SIG-M5 (cell line): Measurements from ENCODE around the gene NOVA1.

Experiments
- DNase-seq: peaks from one replicate; lab custom pipeline; 2025; lab: John Stamatoyannopoulos, UW

NOVA1 gene

GRCh38 chr14:26593357-26593756 is 4.5 kb downstream of the NOVA1 start:
- DNase-seq, result no peak

GRCh38 chr14:26589925-26590324 is 7.9 kb downstream of the NOVA1 start:
- DNase-seq, result no peak

GRCh38 chr14:26577711-26578110 is 20.1 kb downstream of the NOVA1 start:
- DNase-seq, result no peak

GRCh38 chr14:26554069-26554772 is 43.6 kb downstream of the NOVA1 start:
- DNase-seq, result no peak

- no peak for DNase-seq
These were observed 48.3 kb downstream of the NOVA1 start for GRCh38 chr14:26549571-26549970.

- DNase-seq, result no peak
These were observed 49.4 kb downstream of the NOVA1 start for GRCh38 chr14:26548406-26548805.

- DNase-seq, result no peak
These were observed 59.7 kb downstream of the NOVA1 start for GRCh38 chr14:26538176-26538575.

GRCh38 chr14:26531894-26532293 is 65.9 kb downstream of the NOVA1 start:
- no peak for DNase-seq

- DNase-seq, result no peak
These were observed 69.2 kb downstream of the NOVA1 start for GRCh38 chr14:26528415-26529182.

GRCh38 chr14:26527095-26527494 is 70.7 kb downstream of the NOVA1 start:
- no peak for DNase-seq

GRCh38 chr14:26526137-26526536 is 71.7 kb downstream of the NOVA1 start:
- no peak for DNase-seq

- DNase-seq, result no peak
These were observed 72.7 kb downstream of the NOVA1 start for GRCh38 chr14:26525085-26525484.

GRCh38 chr14:26522967-26523366 is 74.9 kb downstream of the NOVA1 start:
- DNase-seq, result no peak

GRCh38 chr14:26517771-26518170 is 80.1 kb downstream of the NOVA1 start:
- DNase-seq, result no peak

GRCh38 chr14:26500028-26500427 is 97.8 kb downstream of the NOVA1 start:
- DNase-seq, result no peak

- no peak for DNase-seq
These were observed 98.3 kb downstream of the NOVA1 start for GRCh38 chr14:26499546-26499945.

GRCh38 chr14:26486922-26487321 is 110.9 kb downstream of the NOVA1 start:
- no peak for DNase-seq

- no peak for DNase-seq
These were observed 113.3 kb downstream of the NOVA1 start for GRCh38 chr14:26484562-26484961.

GRCh38 chr14:26478967-26479366 is 118.9 kb downstream of the NOVA1 start:
- DNase-seq, result no peak

GRCh38 chr14:26466862-26467261 is 131.0 kb downstream of the NOVA1 start:
- no peak for DNase-seq

GRCh38 chr14:26463136-26463535 is 134.7 kb downstream of the NOVA1 start:
- DNase-seq, result no peak

GRCh38 chr14:26454105-26454504 is 143.7 kb downstream of the NOVA1 start:
- DNase-seq, result no peak

- DNase-seq, result no peak
These were observed 149.5 kb downstream of the NOVA1 start for GRCh38 chr14:26448181-26448855.
